ENCODE results near the gene ADAMTS5.

DNA sequence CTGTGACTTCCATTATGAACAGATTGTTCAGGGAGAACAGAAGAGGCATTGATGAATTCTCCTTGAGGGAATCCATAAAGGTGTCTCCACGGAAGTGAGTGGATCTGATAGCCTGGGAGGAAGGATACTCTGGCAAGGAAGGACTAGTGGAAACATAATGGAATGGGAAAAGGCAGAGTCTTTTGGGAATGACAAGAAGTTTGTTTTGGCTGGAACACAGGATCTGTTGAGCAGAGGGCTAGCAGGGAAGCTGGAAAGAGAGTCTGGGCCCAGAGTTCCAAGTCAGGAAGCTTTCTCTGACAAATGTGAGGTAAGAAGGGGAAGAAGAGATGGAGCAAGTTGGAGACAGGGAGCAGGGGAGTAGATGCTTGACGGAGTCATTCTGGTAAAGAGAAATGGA lies 8.1 kb downstream of the ADAMTS5 start:
- no peak for TF ChIP-seq POLR2A (IDR thresholded peaks at IDR 0.05)
- TF ChIP-seq CTCF (IDR thresholded peaks at IDR 0.05) = no peak
